Ovary (tissue), 9 donors: Measurements from ENCODE around the gene RERE. TPM values are rescaled to one million over a fixed set of nuclear protein-coding genes. Genes with fewer than 3 reads are reported as not detected.

ENCODE experiments used
- DNase-seq, 5 donors: peaks; one replicate each; pipeline ENCODE4 v3.0.0-alpha.2; 2019 to 2020
- H3K27ac ChIP-seq, 2 donors: fragments of 200-600 bp; one replicate each; pipeline versions ENCODE4 v1.5.1 to v1.8.0; 2019 to 2022
- H3K27me3 ChIP-seq: fragments of 200-600 bp; one replicate; pipeline ENCODE4 v1.8.0; 2022
- H3K36me3 ChIP-seq: fragments of 200-600 bp; sonication (generic); one replicate; pipeline ENCODE4 v1.5.1; 2019
- H3K4me1 ChIP-seq: one replicate; pipeline ENCODE4 v1.8.1; 2013; ENCODE audit warnings: mild to moderate bottlenecking, moderate library complexity; ENCODE audit not compliant: insufficient read depth
- H3K4me3 ChIP-seq: fragments of 200-600 bp; sonication (generic); one replicate; pipeline ENCODE4 v1.5.1; 2017
- H3K9me3 ChIP-seq, 2 donors: fragments of 200-600 bp in 1 of 2; sonication (generic) in 1 of 2; one replicate each; pipeline versions ENCODE4 v1.5.1 to v1.8.1; 2013 to 2019; ENCODE audit warnings: mild to moderate bottlenecking in 1 of 2, moderate library complexity in 1 of 2
- CTCF ChIP-seq, 3 donors: fragments of 450-650 bp in 2 of 3; fragments of 200-600 bp in 1 of 3; IDR thresholded peaks; one replicate each; pipeline versions ENCODE4 v1.5.1 to v1.8.0; 2016 to 2022; ENCODE audit warnings: antibody characterized with exemption in 3 of 3, mild to moderate bottlenecking in 1 of 3
- EP300 ChIP-seq: sonication (generic); formaldehyde crosslinking; IDR thresholded peaks from one replicate; pipeline ENCODE4 v1.6.1; 2017; ENCODE audit warnings: antibody characterized with exemption
- POLR2A ChIP-seq: fragments of 450-650 bp; IDR thresholded peaks from one replicate; pipeline ENCODE4 v1.6.1; 2017; ENCODE audit warnings: antibody characterized with exemption, mild to moderate bottlenecking, moderate library complexity
- WGBS, 3 donors: extraction: QIAGEN DNeasy Blood & Tissue Kit in 1 of 3; methylation state at CpG; one replicate each; pipeline versions ENCODE4 v1.1.5 to v1.1.7; 2013 to 2017; 5-methylcytosine and 5-hydroxymethylcytosine counted together
- intact Hi-C, 4 donors: fragments of 100-400 bp; cut with DNase I; formaldehyde crosslinking; loops; one replicate each; pipeline versions ENCODE4 v1.11.0 to v1.15.1; 2022 to 2023
- polyA plus RNA-seq, 2 donors: library from polyadenylated mRNA; stranded (reverse); fragments of 200-250 nt in 1 of 2; fragments of 350-450 nt in 1 of 2; fragmentation: Illumina TruSeq in 1 of 2; extraction: RNeasy Lipid Tissue Mini Kit (QIAGEN cat#74804) in 1 of 2; gene quantifications; one replicate each; pipeline ENCODE4 v1.2.3, GENCODE V29; 2013 to 2014
- total RNA-seq, 7 donors: library from RNA; depleted of rRNA in 2 of 7; stranded (reverse); fragments of >200 nt in 2 of 7; fragmentation: NEBNext Ultra II Directional in 3 of 7; extraction: Animal tissue kit (Norgen Biotek cat#: 25700) in 3 of 7; gene quantifications; one replicate each; pipeline versions ENCODE4 v1.1.0 to v1.2.4, GENCODE V29; 2016 to 2023
- donor health status: DM: no; HTN: no; CAD: no; lungs with moderate emphysema.
- donor health status: DM: no; HTN: no; CAD: no.
- donor health status: Bipolar disorder and iron deficiency.
- donor health status: DM: yes; HTN: yes; CAD: no.
- donor health status: DM: no; HTN: no; CAD: no.
- donor health status: DM: yes; HTN: yes; CAD: no.

RERE gene
- total and polyA plus RNA-seq, 9 donors: 36.7 to 119 (median 114) TPM

DNA sequence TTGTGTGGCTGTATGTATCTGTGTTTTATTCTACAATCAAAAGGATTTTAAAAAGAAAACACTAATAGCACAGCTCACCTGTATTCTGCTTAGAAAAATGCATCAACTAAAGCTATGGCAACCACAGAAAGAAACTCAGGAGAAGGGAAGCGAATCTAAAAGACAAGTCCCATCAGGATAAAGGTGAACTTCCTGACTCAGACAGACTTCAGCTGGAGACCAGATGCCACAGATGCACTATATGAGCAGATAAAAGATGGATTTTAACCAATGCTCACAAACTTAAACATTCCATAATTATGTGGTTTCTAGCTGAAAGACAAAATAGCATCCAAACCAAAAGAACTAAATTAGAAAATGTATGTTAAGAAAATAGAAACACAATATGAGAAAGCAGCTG lies 231.0 kb downstream of the RERE start:
- no peak for TF ChIP-seq POLR2A
- TF ChIP-seq CTCF (IDR thresholded peaks at IDR 0.05): no peak
- no peak for TF ChIP-seq EP300
- H3K4me1 ChIP-seq: peaks cover 3% of the 10 kb centered on the region
- H3K27me3 ChIP-seq: no peaks in the 10 kb centered on the region
- intact Hi-C loops: no loop called here
- H3K9me3 ChIP-seq: no peaks in the 10 kb centered on the region
- no peak for DNase-seq
- no peak overlapping the region for H3K4me3 ChIP-seq
- WGBS, 3 donors: 89 to 92% (median 91%) methylated on average over 1 of the region's 1 CpG
- H3K27ac ChIP-seq: no peak overlapping the region
- H3K36me3 ChIP-seq: no peaks in the 10 kb centered on the region

GRCh38 chr1:8584316-8584715 lies 233.1 kb downstream of the RERE start:
- Histone ChIP-seq H3K9me3 (no peaks in the 10 kb centered on the region), H3K27me3 (no peaks in the 10 kb centered on the region), H3K36me3 (no peaks in the 10 kb centered on the region), H3K4me3 (no peak overlapping the region), H3K4me1 (peaks cover 2% of the 10 kb centered on the region), H3K27ac (no peak overlapping the region)
- TF ChIP-seq POLR2A: no peak
- no peak for TF ChIP-seq EP300
- TF ChIP-seq CTCF (IDR thresholded peaks at IDR 0.05): no peak
- DNase-seq: no peak
- intact Hi-C loops: no loop called here
- 77 to 83% (median 80%) methylated on average over 3 of the region's 3 CpGs for WGBS, 3 donors

DNA sequence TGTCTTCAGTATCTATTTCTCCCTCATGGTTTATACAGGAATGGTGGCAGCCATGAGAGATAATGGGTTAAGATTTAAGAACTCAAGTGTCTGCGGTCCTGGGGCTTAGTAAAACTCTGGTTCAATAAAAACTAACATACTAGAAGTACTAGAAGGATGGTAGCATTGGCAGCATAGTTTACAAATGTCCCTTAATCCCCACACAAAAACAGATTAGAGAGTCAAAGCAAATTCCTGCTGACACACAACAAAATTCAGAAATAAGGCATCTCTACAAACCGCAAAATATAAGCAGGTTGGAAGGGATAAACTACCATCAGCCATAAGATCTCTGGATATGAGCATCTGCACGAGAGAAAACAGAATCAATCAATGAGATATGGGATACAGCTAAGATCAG lies 234.4 kb downstream of the RERE start:
- no peak for TF ChIP-seq EP300
- no peak for TF ChIP-seq CTCF (IDR thresholded peaks at IDR 0.05)
- TF ChIP-seq POLR2A: no peak
- no peak overlapping the region for H3K27ac ChIP-seq
- no peak overlapping the region for H3K4me3 ChIP-seq
- peaks cover 2% of the 10 kb centered on the region for H3K4me1 ChIP-seq
- no peak for DNase-seq
- H3K27me3 ChIP-seq: no peaks in the 10 kb centered on the region
- no peaks in the 10 kb centered on the region for H3K36me3 ChIP-seq
- WGBS, 3 donors: 84 to 89% (median 87%) methylated on average over 3 of the region's 3 CpGs
- intact Hi-C loops: no loop called here
- no peaks in the 10 kb centered on the region for H3K9me3 ChIP-seq

- no peaks in the 10 kb centered on the region for H3K27me3 ChIP-seq
- H3K9me3 ChIP-seq: no peaks in the 10 kb centered on the region
- H3K4me3 ChIP-seq: no peak overlapping the region
- TF ChIP-seq POLR2A: no peak
- no peak for TF ChIP-seq EP300
- TF ChIP-seq CTCF (IDR thresholded peaks at IDR 0.05): no peak
- WGBS, 3 donors: 74 to 83% (median 79%) methylated on average over 4 of the region's 4 CpGs
- DNase-seq: no peak
- H3K4me1 ChIP-seq: peaks cover under 1% of the 10 kb centered on the region
- H3K27ac ChIP-seq: no peak overlapping the region
- no peaks in the 10 kb centered on the region for H3K36me3 ChIP-seq
- intact Hi-C loops: no loop called here
Observed at GRCh38 chr1:8580566-8580965, 236.9 kb downstream of the RERE start.
